Loucy (cell line): Measurements from ENCODE around the gene SAMD4A.

ENCODE experiments used
- H2AFZ ChIP-seq: fragments of 200-600 bp; sonication (generic); 2 replicates; pipeline ENCODE4 v1.6.0; 2016; ENCODE audit warnings: antibody characterized with exemption, mild to moderate bottlenecking, low read length, moderate library complexity
- H3F3A ChIP-seq: fragments of 200-600 bp; 2 replicates; pipeline ENCODE4 v1.6.0; 2016; ENCODE audit warnings: antibody characterized with exemption, low read depth, mild to moderate bottlenecking
- H3K27me3 ChIP-seq: fragments of 200-600 bp; sonication (generic); 2 replicates; pipeline ENCODE4 v1.6.1; 2014; ENCODE audit warnings: low read length, mild to moderate bottlenecking; ENCODE audit not compliant: insufficient read depth, poor library complexity, severe bottlenecking
- H3K36me3 ChIP-seq: fragments of 200-600 bp; sonication (generic); 2 replicates; pipeline ENCODE4 v1.6.1; 2016; ENCODE audit warnings: low read length; ENCODE audit not compliant: insufficient read depth
- H3K4me1 ChIP-seq: fragments of 200-600 bp; sonication (generic); 2 replicates; pipeline ENCODE4 v1.5.1; 2014; ENCODE audit warnings: low read length, mild to moderate bottlenecking; ENCODE audit not compliant: insufficient read depth, poor library complexity, severe bottlenecking
- H3K4me2 ChIP-seq: fragments of 200-600 bp; sonication (generic); 2 replicates; pipeline ENCODE4 v1.6.0; 2014; ENCODE audit warnings: antibody characterized with exemption, low read length, low read depth, mild to moderate bottlenecking; ENCODE audit not compliant: poor library complexity, severe bottlenecking
- H3K4me3 ChIP-seq: fragments of 200-600 bp; sonication (generic); 2 replicates; pipeline ENCODE4 v1.5.1; 2014; ENCODE audit warnings: low read length, mild to moderate bottlenecking, mixed read lengths; ENCODE audit not compliant: poor library complexity, severe bottlenecking
- H3K79me2 ChIP-seq: fragments of 200-600 bp; sonication (generic); 2 replicates; pipeline ENCODE4 v1.6.1; 2014; ENCODE audit warnings: low read length; ENCODE audit not compliant: insufficient read depth
- H3K9ac ChIP-seq: fragments of 200-600 bp; sonication (generic); 2 replicates; pipeline ENCODE4 v1.6.0; 2014; ENCODE audit warnings: mild to moderate bottlenecking, low read depth, low read length, moderate library complexity; ENCODE audit not compliant: poor library complexity, severe bottlenecking
- H3K9me2 ChIP-seq: fragments of 200-600 bp; sonication (generic); replicated peaks from 2 replicates; pipeline ENCODE4 v1.6.1; 2016; ENCODE audit warnings: low read depth, low read length, mixed read lengths
- H3K9me3 ChIP-seq: fragments of 200-600 bp; sonication (generic); 2 replicates; pipeline ENCODE4 v1.6.1; 2014; ENCODE audit warnings: mild to moderate bottlenecking, antibody characterized with exemption, low read length, low read depth; ENCODE audit not compliant: insufficient read depth
- H4K20me1 ChIP-seq: fragments of 200-600 bp; sonication (generic); 2 replicates; pipeline ENCODE4 v1.6.0; 2014; ENCODE audit warnings: antibody characterized with exemption, low read length, mild to moderate bottlenecking; ENCODE audit not compliant: insufficient read depth, poor library complexity, severe bottlenecking
- CTCF ChIP-seq: fragments of 200-600 bp; sonication (generic); conservative IDR thresholded peaks from 2 replicates; pipeline ENCODE4 v1.5.1; 2014; ENCODE audit warnings: mild to moderate bottlenecking, antibody characterized with exemption, low read length
- EZH2phosphoT487 ChIP-seq: fragments of 200-600 bp; IDR thresholded peaks from 2 replicates; pipeline ENCODE4 v1.6.1; 2018; ENCODE audit warnings: antibody characterized with exemption, mild to moderate bottlenecking, moderate library complexity, borderline replicate concordance

SAMD4A gene

GRCh38 chr14:54555651-54556050 is 11.3 kb upstream of the SAMD4A start:
- no peaks in the 10 kb centered on the region for H3K4me1 ChIP-seq
- no peaks in the 10 kb centered on the region for H4K20me1 ChIP-seq
- H3K9me3 ChIP-seq: no peaks in the 10 kb centered on the region
- H3K27me3 ChIP-seq: no peaks in the 10 kb centered on the region
- H3F3A ChIP-seq: no peaks in the 10 kb centered on the region
- no peak overlapping the region for H2AFZ ChIP-seq
- no peaks in the 10 kb centered on the region for H3K36me3 ChIP-seq
- TF ChIP-seq EZH2phosphoT487 (no peak), CTCF (peak; percentile 34; the same call in 1 of the 2 replicates)
- no peak overlapping the region for H3K4me2 ChIP-seq
- H3K9me2 ChIP-seq: no peaks in the 10 kb centered on the region
- no peaks in the 10 kb centered on the region for H3K79me2 ChIP-seq
- no peak overlapping the region for H3K4me3 ChIP-seq
- H3K9ac ChIP-seq: no peak overlapping the region

- Histone ChIP-seq H4K20me1 (no peaks in the 10 kb centered on the region), H3F3A (no peaks in the 10 kb centered on the region), H3K9me2 (no peaks in the 10 kb centered on the region), H3K9ac (no peak overlapping the region), H3K79me2 (no peaks in the 10 kb centered on the region), H3K4me1 (no peaks in the 10 kb centered on the region), H3K27me3 (no peaks in the 10 kb centered on the region), H3K36me3 (no peaks in the 10 kb centered on the region), H3K4me2 (no peak overlapping the region), H3K4me3 (no peak overlapping the region), H2AFZ (no peak overlapping the region), H3K9me3 (no peaks in the 10 kb centered on the region)
- no peak for TF ChIP-seq CTCF
- no peak for TF ChIP-seq EZH2phosphoT487
These were observed 10.4 kb upstream of the SAMD4A start for GRCh38 chr14:54556535-54556934.

- H3K4me2 ChIP-seq: no peak overlapping the region
These were observed 4.6 kb upstream of the SAMD4A start for GRCh38 chr14:54562334-54562733.

More at GRCh38 chr14:54562334-54562733, 4.6 kb upstream of the SAMD4A start:
- Histone ChIP-seq H3K9me2 (no peaks in the 10 kb centered on the region), H3K9me3 (no peaks in the 10 kb centered on the region), H3K4me1 (peaks cover 13% of the 10 kb centered on the region), H3F3A (peaks cover 10% of the 10 kb centered on the region), H4K20me1 (no peaks in the 10 kb centered on the region), H2AFZ (no peak overlapping the region), H3K36me3 (no peaks in the 10 kb centered on the region), H3K4me3 (no peak overlapping the region), H3K79me2 (no peaks in the 10 kb centered on the region), H3K9ac (no peak overlapping the region), H3K27me3 (no peaks in the 10 kb centered on the region)
- TF ChIP-seq EZH2phosphoT487: no peak
